Stimulated activated CD4-positive, alpha-beta T cell treated with anti-CD3 and anti-CD28 coated beads, TNF-alpha, amount 100 ng/mL, for 48 hours (primary cell): ENCODE results near the gene PSG6.
"Not testable (repeated sequence)": the region's sequence is repeated elsewhere in the genome, so short reads cannot be mapped to it uniquely, and the experiment has no call there.

Experiments used
- DNase-seq, 3 donors: peaks; one replicate each; pipeline ENCODE4 v3.0.0-alpha.2; 2020; ENCODE audit warnings: low read depth in 3 of 3

The PSG6 gene

DNA sequence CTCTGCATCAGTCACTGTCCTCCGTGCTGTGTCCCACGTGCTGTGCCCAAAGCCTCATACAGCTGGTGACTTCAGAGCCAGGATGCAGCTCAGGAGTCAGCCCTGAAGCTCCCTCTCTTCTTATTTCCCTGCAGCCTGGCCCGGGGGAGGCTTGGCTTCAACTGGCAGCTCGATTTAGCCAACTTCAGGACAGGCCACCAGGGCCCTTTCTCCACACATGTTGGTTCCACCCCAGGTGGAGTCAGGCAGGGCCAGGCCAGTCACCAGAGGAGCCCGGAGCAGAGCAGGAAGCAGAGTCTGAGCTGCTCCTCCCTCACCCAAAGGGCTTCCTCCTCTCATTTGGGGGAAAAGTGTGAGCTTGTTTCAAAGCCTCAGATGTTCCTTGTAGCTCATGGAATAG, 11.5 kb downstream of the PSG6 start:
- not testable (repeated sequence) for DNase-seq

DNA sequence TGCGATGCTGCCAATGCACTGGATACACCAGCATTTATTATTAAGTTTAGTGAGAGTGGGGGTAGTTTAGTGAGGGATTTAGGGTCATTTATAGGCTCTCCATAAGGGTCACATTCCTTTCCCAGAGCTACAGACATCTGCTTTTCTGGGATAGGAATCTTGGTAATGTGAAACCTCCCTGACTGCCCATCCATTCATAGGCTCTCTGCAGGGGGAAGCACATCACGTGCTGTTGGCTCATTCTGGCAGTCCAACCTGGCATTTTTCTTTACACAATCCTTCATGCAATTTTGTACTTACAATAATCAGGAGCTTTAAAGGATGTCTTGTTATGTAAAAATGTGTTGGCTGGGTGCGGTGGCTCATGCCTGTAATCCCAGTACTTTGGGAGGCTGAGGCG, 17.1 kb downstream of the PSG6 start:
- not testable (repeated sequence) for DNase-seq

DNA sequence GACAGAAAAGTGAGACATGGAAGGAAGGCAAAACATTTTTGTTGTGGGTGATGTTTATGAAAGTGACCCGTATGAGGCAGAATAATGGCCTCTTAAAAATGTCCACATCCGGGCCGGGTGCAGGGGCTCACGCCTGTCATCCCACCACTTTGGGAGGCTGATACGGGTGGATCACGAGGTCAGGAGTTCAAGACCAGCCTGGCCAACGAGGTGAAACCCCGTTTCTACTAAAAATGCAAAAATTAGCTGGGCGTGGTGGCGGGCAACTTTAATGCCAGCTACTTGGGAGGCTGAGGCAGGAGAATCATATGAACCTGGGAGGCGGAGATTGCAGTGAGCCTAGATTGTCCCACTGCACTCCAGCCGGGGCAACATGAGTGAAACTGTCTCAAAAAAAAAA, 18.0 kb downstream of the PSG6 start:
- DNase-seq: not testable (repeated sequence)

DNA sequence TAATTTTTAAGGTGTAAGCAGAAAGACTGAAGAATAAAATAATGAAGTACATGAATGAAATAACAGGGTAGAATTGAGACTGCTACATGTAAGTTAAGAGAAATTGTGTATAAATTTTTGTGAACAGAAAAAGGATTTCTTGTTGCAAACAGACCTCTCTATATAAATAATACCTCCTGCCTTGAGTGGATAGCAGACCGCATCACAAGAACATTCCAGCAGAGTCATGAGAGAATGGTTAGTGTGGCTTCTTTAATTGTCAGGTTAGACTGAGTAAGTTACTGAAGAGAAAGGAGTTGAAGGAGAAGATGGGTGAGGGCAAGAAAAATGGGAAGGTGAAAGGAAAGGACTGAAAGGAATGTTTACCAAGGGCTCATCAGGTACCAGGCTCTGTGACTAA, 18.6 kb downstream of the PSG6 start:
- not testable (repeated sequence) for DNase-seq

DNA sequence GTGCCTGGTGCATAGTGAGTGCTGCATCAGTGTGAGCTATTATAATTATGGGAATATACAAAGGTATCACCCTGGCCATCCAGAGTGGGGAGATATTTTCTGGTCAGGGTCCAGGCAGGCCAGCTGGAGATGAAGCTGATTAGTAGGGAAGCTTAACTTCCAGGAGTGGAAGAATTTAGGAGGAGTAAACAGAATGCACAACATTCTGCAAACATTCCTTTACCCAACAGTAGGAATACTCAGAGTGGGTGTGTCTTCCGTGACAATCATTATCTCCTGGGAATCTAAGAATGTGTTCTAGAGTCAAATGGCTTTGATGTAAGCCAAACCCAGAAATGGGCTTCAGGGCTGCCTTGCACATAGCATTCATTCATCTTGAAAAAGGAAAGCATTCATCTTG, 19.0 kb downstream of the PSG6 start:
- not testable (repeated sequence) for DNase-seq

DNA sequence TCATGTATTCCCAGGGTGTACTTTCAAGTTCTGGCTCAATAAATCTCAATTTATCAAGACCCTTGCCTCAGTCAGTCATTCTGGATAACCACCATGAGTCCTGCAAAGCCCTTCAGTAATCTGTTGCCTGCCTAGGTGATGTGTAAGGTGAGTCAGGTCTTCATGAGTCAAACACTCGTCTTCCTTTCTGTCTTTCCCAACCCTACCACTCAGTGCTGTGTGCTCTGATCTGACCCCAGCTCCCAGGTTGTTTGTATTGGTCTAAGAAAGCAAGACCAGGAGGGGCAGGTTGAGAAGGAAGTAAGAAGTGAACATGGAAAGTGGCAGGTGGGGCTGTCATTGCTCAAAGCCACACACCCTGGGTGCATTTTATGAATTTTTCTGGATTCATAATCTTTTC, 20.0 kb downstream of the PSG6 start:
- not testable (repeated sequence) for DNase-seq

DNA sequence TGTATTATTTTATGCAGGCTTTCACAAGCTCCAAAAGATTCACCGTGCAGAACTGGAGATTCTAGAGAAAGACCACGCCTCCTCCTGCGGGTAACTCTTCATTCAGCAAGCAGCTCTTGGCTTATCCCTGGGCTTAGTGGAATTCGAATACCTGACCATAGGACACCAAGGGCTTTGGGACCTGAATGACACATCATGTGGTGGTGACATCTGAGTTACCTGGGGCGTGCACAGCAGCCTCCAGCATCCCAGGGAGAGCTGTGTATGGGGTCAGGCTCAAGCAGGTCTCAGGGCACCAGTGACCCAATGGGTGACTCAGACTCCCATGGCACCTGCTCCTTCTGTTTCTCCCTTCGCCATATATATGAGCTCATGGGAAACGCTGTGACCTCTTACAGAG, 27.2 kb downstream of the PSG6 start:
- DNase-seq: not testable (repeated sequence)

DNA sequence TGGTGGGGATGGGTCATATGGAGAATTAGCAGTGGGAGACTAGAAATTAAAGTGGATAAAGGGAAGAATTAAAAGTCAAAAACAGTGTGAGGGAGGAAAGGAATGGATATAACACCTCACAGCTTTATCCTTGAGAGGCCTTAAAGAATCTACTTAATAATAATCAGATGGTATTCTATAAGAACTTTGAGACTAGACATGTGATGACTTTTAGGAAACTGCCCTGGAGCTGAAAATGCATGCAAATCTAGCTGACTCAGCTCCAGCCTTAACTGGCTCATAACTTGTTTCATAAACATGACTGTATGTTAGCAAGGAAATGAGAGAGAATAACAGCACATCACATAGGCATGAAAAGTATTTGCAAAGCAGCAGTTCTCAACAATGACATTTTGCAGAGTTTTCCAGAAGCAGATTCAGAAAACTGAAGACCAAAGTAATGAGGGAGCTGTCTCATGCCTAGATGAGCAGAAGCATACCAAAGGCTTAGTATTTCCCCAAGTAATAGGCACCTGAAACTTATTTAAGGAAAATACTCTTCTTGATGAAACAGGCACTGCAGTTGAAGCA, 29.7 kb downstream of the PSG6 start:
- not testable (repeated sequence) for DNase-seq

DNA sequence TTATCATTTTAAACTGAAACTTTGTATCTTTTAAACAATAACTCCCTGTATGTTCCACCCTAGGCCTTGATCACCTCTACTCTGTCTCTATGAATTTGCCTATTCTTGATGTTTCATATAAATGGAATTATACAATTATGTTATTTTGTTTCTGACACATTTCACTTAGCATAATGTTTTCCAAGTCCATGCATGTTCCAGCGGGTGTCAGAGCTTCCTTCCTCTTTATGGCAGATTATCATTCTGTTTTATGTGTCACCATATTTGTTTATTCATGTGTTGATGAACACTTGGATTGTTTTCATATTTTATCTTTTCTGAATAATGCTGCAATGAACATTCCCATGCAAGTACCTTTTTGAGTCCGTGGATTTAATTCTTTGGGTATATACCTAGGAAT, 35.0 kb downstream of the PSG6 start:
- DNase-seq: not testable (repeated sequence)

DNA sequence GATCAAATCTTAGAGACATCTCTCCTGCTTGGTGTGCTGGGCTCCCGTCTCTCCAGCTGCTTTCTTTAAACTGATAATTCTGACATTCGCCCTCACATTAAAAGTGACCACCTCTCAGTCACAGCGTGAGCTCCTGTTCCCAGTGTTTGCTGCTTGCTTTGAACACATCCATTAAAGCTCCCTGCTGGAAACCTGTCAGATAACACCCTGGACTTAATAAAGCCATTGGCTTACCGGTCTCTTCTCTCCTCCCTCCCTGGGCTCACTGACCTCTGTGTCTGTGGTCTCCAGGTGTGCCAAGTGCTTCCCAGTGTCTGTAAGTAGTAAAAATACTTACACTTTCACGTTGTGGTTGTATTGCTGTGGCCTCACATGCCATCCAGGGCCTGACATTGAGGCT, 35.7 kb downstream of the PSG6 start:
- DNase-seq: not testable (repeated sequence)

DNA sequence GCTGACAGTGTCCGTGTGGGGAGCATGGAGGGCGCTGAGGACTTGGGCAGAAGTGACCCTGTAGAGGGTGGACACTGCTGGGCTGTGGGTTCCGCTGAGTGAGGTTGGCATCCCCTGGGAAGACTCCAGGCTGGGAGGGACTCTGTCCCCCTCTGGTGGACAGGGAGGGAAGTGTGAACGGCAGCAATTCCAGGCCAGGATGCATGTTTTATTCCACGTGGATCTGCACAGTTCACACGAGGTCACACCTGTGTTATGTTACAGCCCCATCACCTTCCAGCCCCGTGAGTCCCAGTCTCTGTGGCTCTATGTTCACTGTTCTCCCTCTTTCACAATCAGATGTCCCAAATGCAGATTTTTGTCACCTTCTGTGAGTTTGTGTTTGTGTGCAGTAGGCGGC, 36.4 kb downstream of the PSG6 start:
- DNase-seq: not testable (repeated sequence)

DNA sequence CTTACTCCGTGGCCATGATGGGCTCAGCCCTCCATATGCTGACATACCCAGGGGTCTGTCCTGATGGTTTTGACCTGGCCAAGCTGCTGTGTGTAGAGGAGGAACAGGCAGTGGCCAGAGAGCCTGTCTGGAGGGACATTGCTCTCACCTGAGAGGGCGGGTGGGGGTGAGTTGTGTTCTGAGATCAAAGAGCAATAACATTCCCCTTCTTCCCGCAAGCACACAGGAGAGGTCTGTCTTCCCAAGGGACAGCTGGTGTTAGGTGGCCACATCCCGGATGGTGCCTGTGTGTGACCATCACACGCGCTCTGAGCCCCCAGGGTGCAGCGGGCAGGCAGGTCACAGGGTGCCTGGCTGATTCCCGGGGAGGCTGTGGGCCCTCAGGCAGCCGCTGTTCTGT, 37.1 kb downstream of the PSG6 start:
- DNase-seq: not testable (repeated sequence)

DNA sequence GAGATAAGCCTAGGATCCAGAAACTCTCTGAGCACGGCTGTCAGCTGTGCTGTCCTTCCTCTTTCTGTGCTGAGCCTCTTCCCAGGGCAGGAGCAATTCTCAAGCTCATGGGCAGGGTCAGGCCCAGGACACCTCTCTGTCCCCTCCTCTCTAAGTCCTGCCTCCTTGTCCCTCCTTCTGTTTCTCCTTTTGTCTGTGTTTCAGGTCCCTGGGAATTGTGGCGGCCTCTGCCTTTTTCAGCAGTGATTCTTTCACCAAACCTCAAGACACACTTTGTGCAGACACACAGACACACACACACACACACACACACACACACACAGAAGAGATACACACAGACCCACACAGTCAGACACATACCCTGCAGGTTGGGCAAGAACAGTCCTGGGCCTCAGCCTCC, 38.1 kb downstream of the PSG6 start, which contains the start of gene PSG1:
PSG1 (minus strand) TSS at position 101 of the 400 bp plus-strand sequence. CDS start 132 bp downstream, outside the sequence.
- no peak for DNase-seq

DNA sequence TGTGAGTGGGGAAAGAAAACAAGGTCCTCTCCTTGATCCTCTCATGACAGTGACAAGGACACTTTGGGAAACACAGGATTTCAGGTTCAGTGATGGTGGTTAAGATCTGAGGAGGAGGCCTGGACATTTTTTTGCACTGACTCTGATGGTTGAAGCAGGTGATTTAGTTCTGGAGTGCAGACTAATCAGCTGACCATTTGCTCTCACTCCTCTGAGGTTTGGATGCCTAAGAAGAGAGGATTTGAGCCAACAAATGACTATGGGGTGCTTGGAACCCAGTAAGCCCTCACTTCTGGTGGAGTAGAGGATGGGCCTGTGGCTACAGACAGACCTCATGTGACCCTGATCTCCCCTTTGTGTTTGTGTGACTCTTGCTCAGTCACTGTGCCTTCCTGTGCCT, 41.1 kb downstream of the PSG6 start:
- not testable (repeated sequence) for DNase-seq

DNA sequence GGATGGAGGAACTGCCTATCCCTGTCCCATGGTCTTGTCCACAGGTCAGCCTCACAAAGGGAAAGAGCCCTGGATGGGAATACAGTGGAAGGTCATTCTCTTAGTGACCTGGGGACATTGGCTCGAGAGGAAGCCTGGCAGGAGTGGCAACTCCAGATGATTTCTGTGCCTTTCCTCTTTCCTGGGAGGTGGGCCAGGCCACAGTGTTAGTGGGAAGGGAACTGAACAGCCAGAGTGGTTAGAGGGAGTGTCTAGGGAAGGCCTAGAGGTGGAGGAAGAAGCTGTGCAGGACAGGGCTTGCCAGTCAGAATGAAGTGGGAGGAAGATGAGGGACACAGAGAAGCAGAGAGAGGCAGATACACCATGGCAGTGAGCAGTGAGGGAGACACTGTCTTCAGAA, 41.8 kb downstream of the PSG6 start:
- DNase-seq: not testable (repeated sequence)

DNA sequence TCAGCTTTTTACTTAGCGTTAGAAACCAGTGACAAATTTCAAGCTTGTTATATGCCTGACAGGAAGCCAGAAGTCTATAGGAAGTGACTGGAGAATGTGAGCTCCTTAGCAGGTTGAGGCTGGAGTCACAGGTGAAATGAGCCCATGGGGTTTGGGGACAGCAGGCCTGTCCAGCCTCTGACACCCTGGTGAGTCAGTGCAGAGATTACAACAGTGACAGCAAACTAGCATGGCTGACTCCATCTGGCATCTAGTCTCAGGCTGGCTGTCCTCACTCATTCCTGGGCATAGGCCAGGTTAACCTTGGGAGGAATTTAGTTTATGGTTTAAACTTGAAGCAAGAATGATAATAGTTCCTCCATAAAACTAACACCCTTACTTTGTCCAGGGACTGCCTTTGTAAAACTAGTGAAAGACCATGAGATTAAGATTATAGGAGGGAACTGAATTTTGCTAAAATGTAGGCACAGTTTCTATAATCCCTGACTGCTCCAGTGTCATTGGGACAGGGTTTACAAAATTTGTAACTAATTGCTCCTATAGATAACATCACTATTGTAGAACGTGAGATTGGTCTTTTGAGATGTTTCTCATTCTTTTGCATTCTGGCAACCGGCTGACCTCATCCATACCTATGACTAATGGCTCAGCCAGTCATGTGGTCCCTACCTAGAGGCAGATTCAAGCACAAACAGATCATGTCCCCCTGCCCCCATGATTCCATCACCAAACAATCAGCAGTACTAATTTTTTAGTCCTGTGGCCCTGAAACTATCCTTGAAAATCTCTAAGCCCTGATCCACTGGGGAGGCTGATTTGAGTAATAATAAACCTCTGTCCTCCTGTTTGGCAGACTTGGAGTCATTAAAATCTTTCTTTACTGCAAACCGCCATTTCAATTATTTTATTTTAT, 42.5 kb downstream of the PSG6 start:
- not testable (repeated sequence) for DNase-seq

DNA sequence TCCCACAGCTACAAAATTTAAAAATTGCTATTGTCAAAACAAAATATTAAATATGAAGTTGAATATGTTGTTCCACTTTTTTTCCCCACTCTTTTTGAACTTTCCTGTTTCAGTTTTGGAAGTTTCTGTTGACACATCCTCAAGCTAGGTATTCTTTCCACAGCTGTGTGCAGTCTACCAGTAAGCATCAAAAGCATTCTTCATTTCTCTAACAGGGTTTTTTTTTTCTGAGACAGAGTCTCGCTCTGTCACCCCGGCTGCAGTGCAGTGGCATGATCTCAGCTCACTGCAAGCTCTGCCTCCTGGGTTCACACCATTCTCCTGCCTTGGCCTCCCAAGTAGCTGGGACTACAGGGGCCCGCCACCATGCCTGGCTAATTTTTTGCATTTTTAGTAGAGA, 43.6 kb downstream of the PSG6 start:
- DNase-seq: not testable (repeated sequence)

DNA sequence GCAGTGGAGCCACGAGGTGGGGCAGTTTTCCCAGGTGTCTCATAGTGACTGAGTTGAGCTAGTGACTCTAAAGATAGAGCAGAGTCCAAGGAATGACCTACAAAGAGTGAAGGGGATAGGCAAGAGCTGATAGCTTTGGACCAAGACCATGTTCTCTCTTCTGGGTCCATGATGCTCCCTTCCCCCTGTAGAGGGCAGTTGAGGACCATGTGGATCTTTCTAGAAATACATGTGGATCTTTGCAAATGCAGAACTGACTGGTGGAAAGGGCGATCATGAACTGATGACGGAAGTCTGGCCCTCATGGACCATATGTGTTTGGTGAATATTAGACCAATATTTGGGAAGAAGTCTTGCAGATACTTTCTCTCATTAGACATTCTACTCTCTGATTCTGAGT, 45.1 kb downstream of the PSG6 start:
- no peak for DNase-seq

DNA sequence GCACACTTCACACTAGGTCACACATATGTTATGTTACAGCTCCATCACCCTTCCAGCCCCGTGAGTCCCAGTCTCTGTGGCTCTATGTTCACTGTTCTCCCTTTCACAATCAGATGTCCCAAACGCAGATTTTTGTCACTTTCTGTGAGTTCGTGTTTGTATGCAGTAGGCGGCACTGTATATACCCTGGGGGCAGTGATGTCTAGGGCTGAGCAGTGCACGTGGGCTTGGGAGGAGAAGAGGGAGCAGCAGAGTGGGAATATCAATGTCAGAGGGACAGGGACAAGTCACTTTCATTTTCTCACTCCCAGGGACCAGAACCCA, 60.2 kb downstream of the PSG6 start:
- DNase-seq: no peak

DNA sequence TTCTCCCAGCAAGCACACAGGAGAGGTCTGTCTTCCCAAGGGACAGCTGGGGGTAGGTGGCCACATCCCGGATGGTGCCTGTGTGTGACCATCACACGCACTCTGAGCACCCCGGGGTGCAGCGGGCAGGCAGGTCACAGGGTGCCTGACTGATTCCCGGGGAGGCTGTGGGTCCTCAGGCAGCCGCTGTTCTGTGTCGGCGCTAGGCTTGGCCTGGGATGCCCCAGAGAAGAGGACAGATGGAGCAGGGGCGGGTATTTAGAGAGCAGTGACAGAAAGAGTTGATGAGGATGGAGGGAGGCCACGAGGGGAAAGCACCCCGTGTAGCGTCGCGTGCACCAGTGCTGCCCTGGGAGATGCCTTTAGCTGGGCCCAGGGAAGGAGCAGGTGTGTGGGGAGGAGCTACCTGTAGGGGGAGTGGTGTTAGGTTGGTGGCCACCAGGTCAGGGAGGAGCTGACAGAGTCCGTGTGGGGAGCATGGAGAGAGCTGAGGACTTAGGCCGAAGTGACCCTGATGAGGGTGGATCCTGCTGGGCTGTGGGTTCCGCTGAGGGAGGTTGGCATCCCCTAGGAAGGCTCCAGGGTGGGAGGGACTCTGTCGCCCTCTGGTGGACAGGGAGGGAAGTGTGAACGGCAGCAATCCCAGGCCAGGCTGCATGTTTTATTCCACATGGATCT, 60.7 kb downstream of the PSG6 start:
- not testable (repeated sequence) for DNase-seq

DNA sequence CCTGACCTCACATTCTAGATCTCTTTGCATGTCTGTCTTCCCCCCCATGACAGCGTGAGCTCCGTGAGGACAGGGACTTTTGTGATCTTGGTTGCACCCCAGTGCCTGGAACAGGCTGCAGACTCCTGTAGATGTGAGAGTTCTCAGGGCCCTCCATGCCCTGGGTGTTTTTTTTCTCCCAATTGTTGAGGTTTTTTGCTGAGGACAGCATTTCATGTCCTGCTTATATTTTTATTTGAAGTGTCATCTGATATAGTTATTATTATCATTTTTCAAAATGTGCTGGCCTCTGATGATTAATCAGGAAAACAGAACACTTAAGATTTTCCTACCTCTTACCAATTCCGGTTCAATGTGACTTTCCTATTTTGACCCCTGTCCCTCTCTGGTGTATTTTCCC, 62.9 kb downstream of the PSG6 start:
- DNase-seq: not testable (repeated sequence)

DNA sequence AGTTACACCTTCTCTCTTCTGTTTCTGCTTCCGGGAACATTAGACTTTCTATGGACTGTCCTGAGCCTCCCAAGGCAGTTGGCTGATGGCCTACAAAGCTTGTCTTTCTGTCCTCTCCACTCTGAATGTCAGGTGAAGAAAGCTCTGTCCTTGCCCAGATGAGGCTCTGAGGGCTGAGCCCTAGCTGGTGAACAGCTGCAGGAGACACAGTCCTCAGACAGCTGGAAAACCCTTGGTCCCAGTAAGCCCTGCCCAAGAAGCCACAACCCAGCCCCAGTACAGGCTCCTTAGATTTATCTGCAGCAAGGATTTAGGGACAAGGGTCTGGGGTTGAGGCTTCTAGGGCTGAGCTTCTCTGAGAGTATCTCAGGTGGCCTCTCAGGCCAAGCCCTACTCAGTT, 64.5 kb downstream of the PSG6 start:
- not testable (repeated sequence) for DNase-seq

DNA sequence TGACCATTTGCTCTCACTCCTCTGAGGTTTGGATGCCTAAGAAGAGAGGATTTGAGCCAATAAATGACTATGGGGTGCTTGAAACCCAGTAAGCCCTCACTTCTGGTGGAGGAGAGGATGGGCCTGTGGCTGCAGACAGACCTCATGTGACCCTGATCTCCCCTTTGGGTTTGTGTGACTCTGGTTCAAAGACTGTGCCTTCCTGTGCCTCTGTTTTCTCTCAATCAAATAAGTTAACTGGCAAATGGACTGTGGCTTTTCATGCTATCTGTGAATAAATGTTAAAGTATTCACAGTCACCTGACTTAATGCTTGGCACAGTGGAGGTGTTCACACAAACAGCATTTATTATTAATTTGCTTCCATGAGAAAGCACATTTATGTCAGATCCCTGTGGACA, 64.9 kb downstream of the PSG6 start:
- not testable (repeated sequence) for DNase-seq
